Measurements from ENCODE around the gene SLX1B. TPM values are rescaled to one million over a fixed set of nuclear protein-coding genes. Genes with fewer than 3 reads are reported as not detected.
"Not testable (repeated sequence)": the region's sequence is repeated elsewhere in the genome, so short reads cannot be mapped to it uniquely, and the experiment has no call there.

Gene SLX1B
- 10 to 100 TPM; 55.2 to 55.5 TPM for total RNA-seq
- polyA plus RNA-seq (2013, experiment 1 of 2): 58.4 TPM
- polyA plus RNA-seq (2013, experiment 2 of 2): 54.9 TPM
- long read RNA-seq, experiment 1, transcript SLX1B-201 (6 exons, 1,165 nt): major isoform, 20 of 26 reads
- long read RNA-seq, experiment 1, partial matches to known transcripts: 4 of 26 reads
- long read RNA-seq, experiment 1, other reads (novel, unspliced or antisense): 2 of 26 reads
- long read RNA-seq, experiment 2, transcript SLX1B-201 (6 exons, 1,165 nt): major isoform, 43 of 44 reads
- long read RNA-seq, experiment 2, partial matches to known transcripts: 0 of 44 reads
- long read RNA-seq, experiment 2, other reads (novel, unspliced or antisense): 0 of 44 reads
- long read RNA-seq, experiment 3, transcript SLX1B-201 (6 exons, 1,165 nt): major isoform, 80 of 85 reads
- long read RNA-seq, experiment 3, partial matches to known transcripts: 2 of 85 reads
- long read RNA-seq, experiment 3, other reads (novel, unspliced or antisense): 2 of 85 reads
- long read RNA-seq, experiment 4, partial matches to known transcripts: 0 of 1 reads
- long read RNA-seq, experiment 4, other reads (novel, unspliced or antisense): 0 of 1 reads

DNA sequence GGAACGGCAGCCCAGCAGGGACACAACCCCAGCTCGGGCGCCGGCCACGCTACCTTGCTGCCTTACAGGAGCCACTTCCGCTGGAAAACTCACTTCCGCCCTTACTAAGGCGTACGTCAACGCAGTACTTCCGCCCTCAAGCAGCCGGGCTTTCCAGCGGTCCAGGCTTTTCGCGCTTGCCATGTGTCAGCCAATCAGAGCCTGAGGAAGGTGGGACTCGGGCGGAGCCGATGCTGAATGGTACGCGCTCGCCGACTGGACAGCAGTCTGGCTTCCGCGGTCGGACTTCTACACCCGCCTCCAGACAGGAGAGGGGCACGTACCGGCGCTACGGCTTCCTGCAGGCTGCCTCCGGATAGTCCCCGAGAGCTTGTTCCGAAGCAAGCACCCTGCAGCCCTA lies at the start of gene SLX1B, which contains the start of gene BOLA2:
Gene SLX1B (plus strand): TSS at position 265 of the 400 bp plus-strand sequence.
Gene BOLA2 (minus strand): TSS at position 83 of the 400 bp plus-strand sequence. CDS start 98 bp downstream, outside the sequence.
- H3K36me3 ChIP-seq (ENCODE audit: control insufficient read depth, insufficient read depth, low read length); H3K4me3 ChIP-seq (ENCODE audit: low read length); H3K27ac Mint-ChIP-seq; H3K27ac ChIP-seq (ENCODE audit: low read depth, low read length); H3K9me3 Mint-ChIP-seq; DNase-seq; H3K4me1 ChIP-seq (ENCODE audit: control insufficient read depth, insufficient read depth, low read length); H3K27me3 Mint-ChIP-seq (ENCODE audit: insufficient read depth); H3K4me3 Mint-ChIP-seq; H3K4me1 Mint-ChIP-seq; H3K27me3 ChIP-seq (ENCODE audit: control insufficient read depth, insufficient read depth, low read length, poor library complexity, severe bottlenecking); H3K36me3 Mint-ChIP-seq (ENCODE audit: low read depth); H3K9me3 ChIP-seq (ENCODE audit: control insufficient read depth, low read length); H3K9ac ChIP-seq (ENCODE audit: extremely low read depth, low read length, poor library complexity, severe bottlenecking): not testable (repeated sequence)
- no CpG with 5 or more reads among the region's 33 CpGs for WGBS, 2 experiments (ENCODE audit: insufficient coverage in 1 of 2, insufficient read length in 1 of 2)

DNA sequence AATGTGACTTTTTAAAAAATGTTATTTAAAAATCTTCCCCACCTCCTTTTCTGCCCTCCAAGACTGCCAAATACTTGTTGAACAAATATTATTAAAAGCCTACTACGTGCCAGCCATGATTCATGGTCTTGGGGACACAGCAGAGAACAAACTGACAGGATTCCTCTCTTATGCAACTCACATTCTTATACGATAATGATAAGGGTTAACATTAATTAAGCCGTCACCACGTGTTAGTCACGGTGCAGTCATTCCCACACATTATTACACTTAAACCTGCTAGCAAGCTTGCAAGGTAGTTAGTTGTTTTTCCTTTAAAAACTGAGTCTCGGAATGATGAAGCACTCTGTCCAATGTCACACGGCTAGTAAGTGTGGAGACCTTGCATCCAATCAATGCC lies 49.1 kb upstream of the SLX1B start:
- not testable (repeated sequence) for DNase-seq; H3K9me3 ChIP-seq (ENCODE audit: control insufficient read depth, low read length); H3K27me3 Mint-ChIP-seq (ENCODE audit: insufficient read depth); H3K27me3 ChIP-seq (ENCODE audit: control insufficient read depth, insufficient read depth, low read length, poor library complexity, severe bottlenecking); H3K9me3 Mint-ChIP-seq; H3K4me3 Mint-ChIP-seq; H3K4me1 Mint-ChIP-seq; H3K4me1 ChIP-seq (ENCODE audit: control insufficient read depth, insufficient read depth, low read length); H3K27ac ChIP-seq (ENCODE audit: low read depth, low read length); H3K36me3 Mint-ChIP-seq (ENCODE audit: low read depth); H3K4me3 ChIP-seq (ENCODE audit: low read length); H3K27ac Mint-ChIP-seq; H3K9ac ChIP-seq (ENCODE audit: extremely low read depth, low read length, poor library complexity, severe bottlenecking); H3K36me3 ChIP-seq (ENCODE audit: control insufficient read depth, insufficient read depth, low read length)
- WGBS, 2 experiments (ENCODE audit: insufficient coverage in 1 of 2, insufficient read length in 1 of 2): 100% methylated on average over 2 of the region's 7 CpGs; no CpG with 5 or more reads in 1 of the 2 experiments

DNA sequence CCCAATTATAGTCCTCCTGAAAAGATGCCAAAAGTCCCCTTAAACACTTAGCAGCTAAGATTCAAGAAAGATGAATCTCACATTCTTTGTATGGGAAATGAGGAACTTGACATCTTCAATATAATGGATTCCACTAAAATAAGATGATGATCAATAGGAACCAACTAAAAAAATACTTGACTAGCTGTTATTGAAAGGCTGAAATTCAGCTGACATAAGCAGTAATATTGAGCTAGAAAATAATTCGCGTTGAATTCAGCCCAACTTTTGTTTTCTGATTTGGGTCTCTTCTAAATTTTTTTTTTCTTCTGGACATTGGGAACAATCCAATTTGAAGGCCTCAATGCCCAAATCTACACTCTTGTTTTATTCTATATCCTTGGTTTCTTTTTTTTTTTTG lies 30.7 kb upstream of the SLX1B start:
- not testable (repeated sequence) for DNase-seq; H3K9me3 ChIP-seq (ENCODE audit: control insufficient read depth, low read length)
- WGBS, 2 experiments (ENCODE audit: insufficient coverage in 1 of 2, insufficient read length in 1 of 2): 91% methylated on average over 2 of the region's 2 CpGs; no CpG with 5 or more reads in 1 of the 2 experiments

DNA sequence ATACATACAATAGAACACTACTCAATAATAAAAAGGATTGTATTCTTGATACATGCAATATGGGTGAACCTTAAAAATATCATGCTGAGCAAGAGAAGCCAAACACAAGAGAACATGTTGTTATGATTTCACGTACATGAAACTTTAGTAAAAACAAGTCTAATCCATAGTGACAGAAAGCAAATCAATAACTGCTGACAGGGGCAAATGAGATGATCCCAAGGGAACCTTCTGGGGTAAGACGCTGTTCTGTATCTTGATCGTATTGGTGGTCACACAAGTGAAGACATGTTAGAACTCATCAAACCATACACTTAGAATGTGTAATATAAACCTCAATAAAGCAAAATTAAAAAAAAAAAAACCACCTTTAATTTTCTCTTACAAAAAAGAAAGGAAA lies 28.9 kb upstream of the SLX1B start:
- H3K9ac ChIP-seq (ENCODE audit: extremely low read depth, low read length, poor library complexity, severe bottlenecking); H3K27me3 Mint-ChIP-seq (ENCODE audit: insufficient read depth); H3K36me3 Mint-ChIP-seq (ENCODE audit: low read depth); H3K4me3 Mint-ChIP-seq; H3K4me3 ChIP-seq (ENCODE audit: low read length); H3K4me1 Mint-ChIP-seq; H3K27me3 ChIP-seq (ENCODE audit: control insufficient read depth, insufficient read depth, low read length, poor library complexity, severe bottlenecking); H3K9me3 Mint-ChIP-seq; H3K9me3 ChIP-seq (ENCODE audit: control insufficient read depth, low read length); H3K36me3 ChIP-seq (ENCODE audit: control insufficient read depth, insufficient read depth, low read length); H3K4me1 ChIP-seq (ENCODE audit: control insufficient read depth, insufficient read depth, low read length); H3K27ac Mint-ChIP-seq; DNase-seq; H3K27ac ChIP-seq (ENCODE audit: low read depth, low read length): not testable (repeated sequence)
- 94% methylated on average over 2 of the region's 3 CpGs; no CpG with 5 or more reads in 1 of the 2 experiments for WGBS, 2 experiments (ENCODE audit: insufficient coverage in 1 of 2, insufficient read length in 1 of 2)

More for the DNA sequence above, 30.7 kb upstream of the SLX1B start:
- not testable (repeated sequence) for H3K9me3 Mint-ChIP-seq; H3K27ac Mint-ChIP-seq; H3K9ac ChIP-seq (ENCODE audit: extremely low read depth, low read length, poor library complexity, severe bottlenecking); H3K36me3 ChIP-seq (ENCODE audit: control insufficient read depth, insufficient read depth, low read length); H3K4me1 ChIP-seq (ENCODE audit: control insufficient read depth, insufficient read depth, low read length); H3K27ac ChIP-seq (ENCODE audit: low read depth, low read length); H3K4me3 ChIP-seq (ENCODE audit: low read length); H3K27me3 Mint-ChIP-seq (ENCODE audit: insufficient read depth); H3K4me1 Mint-ChIP-seq; H3K27me3 ChIP-seq (ENCODE audit: control insufficient read depth, insufficient read depth, low read length, poor library complexity, severe bottlenecking); H3K4me3 Mint-ChIP-seq; H3K36me3 Mint-ChIP-seq (ENCODE audit: low read depth)

DNA sequence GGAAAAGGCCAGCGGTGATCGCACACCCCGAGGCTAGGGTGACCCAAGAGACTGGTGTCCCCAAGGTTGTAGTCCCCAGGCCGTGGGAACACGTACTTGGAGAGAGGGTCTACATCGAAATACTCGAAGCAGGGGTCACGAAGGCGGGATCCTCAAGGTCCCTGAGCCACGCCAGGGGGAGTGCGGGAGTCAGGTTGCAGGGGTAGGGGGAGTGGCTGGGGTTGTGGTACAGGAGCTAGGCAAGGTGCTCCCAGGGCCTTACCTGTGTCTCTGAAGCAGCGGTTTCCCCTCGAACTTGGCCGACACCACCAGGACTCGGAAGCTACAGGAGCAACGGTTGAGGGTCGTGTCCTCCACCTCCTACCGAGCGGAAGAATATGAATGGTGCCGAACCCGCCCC lies 579 bp upstream of the SLX1B start:
- H3K4me1 Mint-ChIP-seq; H3K27ac Mint-ChIP-seq; H3K36me3 ChIP-seq (ENCODE audit: control insufficient read depth, insufficient read depth, low read length); H3K27me3 Mint-ChIP-seq (ENCODE audit: insufficient read depth); H3K36me3 Mint-ChIP-seq (ENCODE audit: low read depth); H3K9me3 Mint-ChIP-seq; H3K4me3 ChIP-seq (ENCODE audit: low read length); H3K4me3 Mint-ChIP-seq; H3K9me3 ChIP-seq (ENCODE audit: control insufficient read depth, low read length); H3K9ac ChIP-seq (ENCODE audit: extremely low read depth, low read length, poor library complexity, severe bottlenecking); H3K4me1 ChIP-seq (ENCODE audit: control insufficient read depth, insufficient read depth, low read length); DNase-seq; H3K27me3 ChIP-seq (ENCODE audit: control insufficient read depth, insufficient read depth, low read length, poor library complexity, severe bottlenecking); H3K27ac ChIP-seq (ENCODE audit: low read depth, low read length): not testable (repeated sequence)
- WGBS, 2 experiments (ENCODE audit: insufficient coverage in 1 of 2, insufficient read length in 1 of 2): no CpG with 5 or more reads among the region's 21 CpGs

DNA sequence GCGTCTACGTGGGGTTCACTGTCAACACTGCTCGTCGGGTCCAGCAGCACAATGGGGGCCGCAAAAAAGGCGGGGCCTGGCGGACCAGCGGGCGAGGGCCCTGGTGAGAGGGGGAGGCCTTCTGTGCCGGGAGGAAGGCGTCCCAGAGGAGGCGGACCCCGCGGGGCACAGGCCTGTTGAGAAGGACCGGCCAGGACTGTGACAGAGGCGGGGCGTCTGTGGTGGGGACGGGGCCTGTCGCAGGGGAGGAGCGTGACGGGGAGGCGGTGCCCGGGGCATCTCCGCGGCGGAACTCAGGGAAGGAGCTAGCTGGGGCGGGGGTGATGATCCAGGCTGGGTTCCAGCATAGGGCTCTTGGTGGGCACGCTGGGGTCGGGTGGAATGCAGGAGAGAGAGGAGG lies 495 bp downstream of the SLX1B start:
- H3K27me3 Mint-ChIP-seq (ENCODE audit: insufficient read depth); H3K27me3 ChIP-seq (ENCODE audit: control insufficient read depth, insufficient read depth, low read length, poor library complexity, severe bottlenecking); H3K36me3 ChIP-seq (ENCODE audit: control insufficient read depth, insufficient read depth, low read length); H3K9me3 ChIP-seq (ENCODE audit: control insufficient read depth, low read length); H3K27ac ChIP-seq (ENCODE audit: low read depth, low read length); H3K27ac Mint-ChIP-seq; H3K9ac ChIP-seq (ENCODE audit: extremely low read depth, low read length, poor library complexity, severe bottlenecking); H3K36me3 Mint-ChIP-seq (ENCODE audit: low read depth); H3K4me1 Mint-ChIP-seq; H3K4me1 ChIP-seq (ENCODE audit: control insufficient read depth, insufficient read depth, low read length); H3K9me3 Mint-ChIP-seq; H3K4me3 ChIP-seq (ENCODE audit: low read length); H3K4me3 Mint-ChIP-seq; DNase-seq: not testable (repeated sequence)
- no CpG with 5 or more reads among the region's 29 CpGs for WGBS, 2 experiments (ENCODE audit: insufficient coverage in 1 of 2, insufficient read length in 1 of 2)

DNA sequence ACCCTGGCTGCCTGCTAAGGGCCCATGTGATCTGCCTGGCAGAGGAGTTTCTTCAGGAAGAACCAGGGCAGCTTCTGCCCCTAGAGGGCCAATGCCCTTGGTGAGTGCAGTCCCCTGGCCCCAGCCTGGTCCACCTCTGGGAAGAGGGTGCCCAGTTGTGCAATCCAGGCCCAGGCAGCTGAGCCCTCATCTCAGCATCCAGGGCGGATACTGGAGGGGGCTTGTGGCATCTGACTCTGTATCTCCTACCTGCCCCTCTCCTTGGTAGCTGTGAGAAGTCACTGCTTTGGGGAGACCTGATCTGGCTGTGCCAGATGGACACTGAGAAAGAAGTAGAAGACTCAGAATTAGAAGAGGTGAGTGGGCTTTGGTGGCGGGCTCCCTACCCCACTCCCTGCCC lies 3.3 kb downstream of the SLX1B start:
- H3K9me3 Mint-ChIP-seq; H3K9me3 ChIP-seq (ENCODE audit: control insufficient read depth, low read length); DNase-seq; H3K27me3 Mint-ChIP-seq (ENCODE audit: insufficient read depth); H3K36me3 Mint-ChIP-seq (ENCODE audit: low read depth); H3K4me3 ChIP-seq (ENCODE audit: low read length); H3K27ac ChIP-seq (ENCODE audit: low read depth, low read length); H3K9ac ChIP-seq (ENCODE audit: extremely low read depth, low read length, poor library complexity, severe bottlenecking); H3K27ac Mint-ChIP-seq; H3K4me1 Mint-ChIP-seq; H3K36me3 ChIP-seq (ENCODE audit: control insufficient read depth, insufficient read depth, low read length); H3K27me3 ChIP-seq (ENCODE audit: control insufficient read depth, insufficient read depth, low read length, poor library complexity, severe bottlenecking); H3K4me1 ChIP-seq (ENCODE audit: control insufficient read depth, insufficient read depth, low read length); H3K4me3 Mint-ChIP-seq: not testable (repeated sequence)
- WGBS, 2 experiments (ENCODE audit: insufficient coverage in 1 of 2, insufficient read length in 1 of 2): 100% methylated on average over 1 of the region's 2 CpGs; no CpG with 5 or more reads in 1 of the 2 experiments
